ENCODE results near the gene CCDC183.
"Not testable (repeated sequence)": the region's sequence is repeated elsewhere in the genome, so short reads cannot be mapped to it uniquely, and the experiment has no call there.

CCDC183 gene

DNA sequence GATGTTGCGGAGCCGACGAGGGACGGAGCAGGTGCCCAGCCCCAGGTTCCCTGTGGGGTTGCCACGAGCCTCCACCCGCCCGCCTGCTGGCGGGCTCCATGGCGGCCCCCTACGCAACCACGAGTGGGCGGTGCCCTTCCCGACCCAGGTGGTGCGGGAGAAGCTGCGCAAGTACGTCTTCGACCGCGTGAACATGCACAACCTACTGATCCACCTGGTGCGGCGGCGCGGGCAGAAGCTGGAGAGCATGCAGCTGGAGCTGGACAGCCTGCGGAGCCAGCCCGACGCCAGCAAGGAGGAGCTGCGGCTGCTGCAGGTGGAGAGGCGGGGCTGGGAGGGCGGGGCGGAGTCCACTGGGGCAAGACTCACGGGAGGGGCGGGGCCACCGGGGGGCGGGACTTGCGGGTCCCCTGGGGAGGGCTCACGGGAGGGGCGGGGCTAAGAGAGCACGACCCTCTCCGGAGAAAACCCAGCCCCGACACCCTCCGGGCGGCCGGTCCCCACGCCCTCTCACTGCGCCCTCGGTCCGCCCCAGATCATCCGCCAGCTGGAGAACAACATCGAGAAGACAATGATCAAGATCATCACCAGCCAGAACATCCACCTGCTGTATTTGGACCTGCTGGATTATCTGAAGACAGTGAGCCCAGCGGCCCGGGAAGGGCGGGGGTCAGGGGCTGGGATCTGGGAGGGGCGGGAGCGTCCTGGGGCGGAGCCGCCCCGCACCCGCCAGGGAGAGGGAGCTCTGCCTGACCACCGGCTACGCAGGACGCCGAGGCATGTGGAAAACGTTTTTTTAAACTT is 3.9 kb downstream of the CCDC183 start:
- peak; percentile 83 to 84 (median 83) for DNase-seq (ENCODE audit: low read depth in 3 of 3)

DNA sequence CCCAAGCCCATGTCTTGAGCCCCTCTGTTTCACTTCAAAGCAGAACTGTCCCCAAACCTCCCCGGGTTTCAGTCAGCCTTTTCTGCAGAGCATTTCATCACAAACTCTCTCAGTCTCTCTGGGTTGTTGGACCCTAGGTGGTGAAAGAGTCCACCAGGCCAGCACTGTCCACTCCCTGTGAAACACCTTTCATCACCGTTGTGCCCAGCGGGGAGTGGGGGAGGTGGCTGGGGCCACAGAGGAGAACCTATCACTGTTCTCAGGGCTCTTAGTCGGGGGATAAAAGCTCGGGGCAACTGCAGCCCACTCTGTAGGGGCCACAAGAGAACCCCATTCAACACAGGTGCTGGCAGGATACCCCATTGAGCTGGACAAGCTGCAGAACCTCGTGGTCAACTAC is 6.2 kb downstream of the CCDC183 start:
- DNase-seq (ENCODE audit: low read depth in 3 of 3) = no peak

DNA sequence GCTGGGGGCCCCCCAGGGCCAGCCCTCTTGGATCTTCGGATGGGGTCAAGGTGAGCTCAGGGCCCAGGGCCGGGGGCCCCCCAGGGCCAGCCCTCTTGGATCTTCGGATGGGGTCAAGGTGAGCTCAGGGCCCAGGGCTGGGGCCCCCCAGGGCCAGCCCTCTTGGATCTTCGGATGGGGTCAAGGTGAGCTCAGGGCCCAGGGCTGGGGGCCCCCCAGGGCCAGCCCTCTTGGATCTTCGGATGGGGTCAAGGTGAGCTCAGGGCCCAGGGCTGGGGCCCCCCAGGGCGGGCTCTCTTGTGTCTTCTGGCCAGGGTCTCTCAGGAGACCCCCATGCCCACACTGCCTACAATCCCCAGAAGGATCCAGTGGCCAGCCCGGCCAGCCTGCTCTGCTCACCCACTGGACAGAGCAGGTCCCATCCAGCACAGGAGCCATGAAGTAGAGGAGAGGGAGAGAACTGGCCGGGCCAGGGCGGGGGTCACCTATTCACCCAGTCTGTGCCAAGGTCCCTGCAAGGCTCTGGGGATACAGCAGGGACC is 6.9 kb downstream of the CCDC183 start:
- not testable (repeated sequence) for DNase-seq (ENCODE audit: low read depth in 3 of 3)

DNA sequence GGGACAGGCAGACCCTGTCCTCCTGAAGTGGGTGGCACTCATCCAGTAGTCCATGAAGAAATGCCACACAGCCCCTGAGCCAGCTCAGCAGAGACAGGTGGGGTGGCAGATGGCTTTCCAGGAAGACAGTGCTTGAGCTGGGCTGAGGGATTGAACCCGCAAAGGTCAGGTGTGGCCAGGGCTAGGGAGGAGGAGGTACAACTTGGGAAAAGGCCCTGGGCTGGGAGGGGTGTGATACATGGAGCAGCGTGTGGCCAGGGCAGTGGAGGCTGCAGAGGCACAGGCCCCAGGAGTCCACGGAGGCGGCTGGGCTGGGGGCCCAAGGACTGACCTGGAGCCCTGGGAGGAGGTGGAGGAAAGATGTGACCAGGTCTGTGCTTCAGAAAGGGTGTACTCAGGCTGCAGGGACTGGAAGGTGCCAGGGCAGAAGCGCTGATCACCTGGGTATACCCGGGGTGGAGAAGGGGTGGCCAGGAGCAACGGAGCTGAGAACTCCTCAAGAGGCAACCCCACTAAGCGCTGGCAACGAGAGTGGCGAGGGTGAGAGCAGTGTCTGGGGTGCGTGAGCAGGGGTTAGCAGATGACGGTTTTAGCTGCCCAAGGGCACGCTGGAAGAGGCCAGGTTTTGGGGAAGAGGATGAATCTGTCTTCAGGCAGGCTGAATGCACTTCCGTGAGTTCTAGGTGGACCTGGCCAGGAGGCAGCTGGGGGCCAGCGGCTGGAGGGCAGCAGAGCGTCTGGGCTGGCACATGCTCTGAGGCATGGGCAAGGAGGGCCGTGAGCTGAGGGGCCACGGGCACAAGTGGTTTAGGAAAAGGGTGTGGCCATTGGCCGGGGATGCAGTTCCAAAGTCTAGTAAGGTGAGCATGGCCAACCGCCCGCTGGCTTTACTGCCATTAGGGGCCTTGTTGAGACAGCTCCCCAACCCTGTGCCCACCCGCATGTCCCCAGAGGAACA is 7.7 kb downstream of the CCDC183 start:
- no peak for DNase-seq (ENCODE audit: low read depth in 3 of 3)

DNA sequence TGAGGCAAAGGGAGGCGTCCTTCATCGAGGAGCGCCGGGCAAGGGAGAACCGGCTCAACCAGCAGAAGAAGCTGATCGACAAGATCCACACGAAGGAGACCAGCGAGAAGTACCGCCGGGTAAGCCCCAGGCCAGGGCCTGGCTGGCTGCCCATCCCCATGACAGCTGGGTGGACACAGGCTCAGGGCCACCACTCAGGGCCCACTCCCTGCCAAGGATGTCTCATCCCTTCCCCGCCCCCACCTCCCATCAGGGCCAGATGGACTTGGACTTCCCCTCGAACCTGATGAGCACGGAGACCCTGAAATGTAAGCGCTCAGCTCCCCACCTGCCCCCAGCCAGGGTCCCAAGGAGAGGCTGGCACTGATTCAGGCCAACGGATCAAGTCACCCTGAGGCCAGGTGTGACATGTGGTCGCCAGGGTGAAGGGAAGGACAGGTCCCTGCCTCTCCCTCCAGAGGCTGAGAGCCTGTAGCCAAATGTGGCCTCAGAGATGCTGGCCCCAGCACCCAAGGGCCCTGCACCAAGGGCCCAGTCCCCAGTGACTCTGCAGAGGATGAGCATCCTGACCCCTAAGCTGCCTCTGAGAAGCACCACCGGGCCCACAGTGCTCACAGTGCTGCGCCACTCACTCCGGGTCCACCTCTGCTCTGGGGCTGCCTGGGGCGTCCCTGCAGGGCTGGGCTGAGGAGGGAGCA is 8.5 kb downstream of the CCDC183 start:
- no peak for DNase-seq (ENCODE audit: low read depth in 3 of 3)

DNA sequence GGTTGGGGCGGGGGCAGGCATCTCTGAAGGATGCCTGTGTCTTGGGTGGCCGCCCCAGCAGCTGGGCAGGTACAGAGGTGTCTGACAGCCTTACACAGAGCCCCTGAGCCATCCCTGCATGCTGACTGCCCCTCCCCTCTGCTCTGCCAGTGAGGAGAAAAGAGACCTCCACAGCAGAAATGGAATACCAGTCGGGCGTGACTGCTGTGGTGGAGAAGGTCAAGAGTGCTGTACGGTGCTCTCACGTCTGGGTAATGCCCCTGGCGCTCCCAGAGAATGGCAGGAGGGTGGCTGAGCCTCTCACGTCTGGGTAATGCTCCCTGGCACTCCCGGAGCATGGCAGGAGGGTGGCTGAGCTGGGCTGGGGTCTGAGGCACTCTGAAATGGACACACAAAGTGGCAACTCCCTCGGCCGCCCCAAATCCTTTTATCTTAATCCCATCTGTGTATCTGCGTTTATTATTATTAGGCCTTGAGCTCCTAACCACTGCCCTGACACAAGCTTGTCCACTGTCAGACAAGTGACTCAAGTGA is 9.1 kb downstream of the CCDC183 start:
- DNase-seq (ENCODE audit: low read depth in 3 of 3) = no peak

DNA sequence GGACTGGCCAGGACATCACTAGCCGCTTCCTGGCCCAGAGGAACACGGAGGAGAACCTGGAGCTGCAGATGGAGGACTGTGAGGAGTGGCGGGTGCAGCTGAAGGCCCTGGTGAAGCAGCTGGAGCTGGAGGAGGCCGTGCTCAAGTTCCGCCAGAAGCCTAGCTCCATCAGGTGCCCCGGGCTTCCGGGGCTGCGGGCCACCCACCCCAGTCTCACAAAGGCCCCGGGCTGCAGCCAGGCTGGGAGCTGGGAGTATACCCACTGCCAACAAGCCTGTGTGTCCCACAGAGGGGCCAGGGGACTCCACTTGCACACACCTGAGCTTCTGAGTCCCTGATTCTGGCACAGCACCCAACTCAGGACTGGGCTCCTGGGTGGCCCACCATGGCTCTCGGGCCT is 9.9 kb downstream of the CCDC183 start:
- no peak for DNase-seq (ENCODE audit: low read depth in 3 of 3)

DNA sequence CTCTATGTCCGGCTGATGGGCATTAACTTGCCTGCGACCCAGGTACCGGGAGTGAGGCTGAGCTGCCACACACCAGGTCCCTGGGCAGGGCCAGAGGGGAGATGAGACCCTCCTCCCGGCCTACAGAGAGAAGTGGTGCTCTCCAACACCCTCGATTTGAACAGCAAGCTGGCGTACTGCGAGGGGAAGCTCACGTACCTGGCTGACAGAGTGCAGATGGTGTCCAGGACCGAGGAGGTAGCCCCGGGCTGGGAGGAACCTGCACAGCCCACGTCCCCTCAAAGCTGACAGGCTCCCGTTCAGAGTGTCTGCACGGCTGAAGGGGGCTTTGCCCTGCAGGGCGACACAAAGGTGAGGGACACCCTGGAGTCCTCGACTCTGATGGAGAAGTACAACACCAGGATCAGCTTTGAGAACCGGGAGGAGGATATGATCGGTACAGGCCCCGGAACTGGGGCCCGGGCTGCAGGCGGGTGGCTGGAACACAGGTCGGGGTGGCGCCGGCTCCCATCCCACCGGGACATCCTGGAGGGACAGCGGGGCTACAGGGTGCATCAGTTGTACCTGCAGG is 10.6 kb downstream of the CCDC183 start:
- DNase-seq (ENCODE audit: low read depth in 3 of 3) = no peak

DNA sequence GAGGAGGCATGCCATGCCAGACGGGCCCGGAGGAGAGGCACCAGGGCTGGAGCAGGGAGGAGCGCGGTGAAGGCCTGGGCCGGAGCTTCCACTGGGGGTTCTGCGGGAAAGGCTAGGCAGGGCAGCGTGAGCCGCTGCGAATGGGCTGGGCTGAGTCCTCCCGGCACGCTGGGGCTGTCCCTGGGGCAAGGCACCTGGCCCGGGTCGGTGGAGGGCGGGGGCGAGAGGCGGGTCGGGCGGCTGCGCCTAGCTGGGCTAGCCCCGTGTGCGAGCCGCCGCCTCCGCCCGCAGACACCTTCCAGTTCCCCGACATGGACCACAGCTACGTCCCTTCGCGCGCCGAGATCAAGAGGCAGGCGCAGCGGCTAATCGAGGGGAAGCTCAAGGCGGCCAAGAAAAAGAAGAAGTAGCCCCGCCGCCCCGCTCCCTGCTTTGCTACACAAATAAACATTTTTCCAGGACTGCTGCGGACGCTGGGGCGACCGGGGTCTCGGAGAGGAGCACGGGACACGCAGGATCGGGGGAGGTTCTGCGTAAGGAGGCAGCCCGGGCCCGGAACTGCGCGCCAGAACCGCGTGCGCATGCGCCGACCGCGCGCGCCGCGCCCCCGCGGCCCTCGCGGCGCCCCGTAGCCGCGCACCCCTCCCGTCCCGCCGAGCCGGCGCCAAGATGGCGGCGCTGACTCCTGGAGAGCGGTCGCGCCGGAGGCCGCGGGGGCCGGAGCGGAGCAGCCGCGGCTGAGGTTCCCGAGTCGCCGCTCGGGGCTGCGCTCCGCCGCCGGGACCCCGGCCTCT is 11.3 kb downstream of the CCDC183 start, which contains the start of gene RABL6:
Gene RABL6, plus strand, starts transcription at position 668 of the 794 bp plus-strand sequence. CDS start 249 bp downstream, outside the sequence.
- peak; percentile 66 to 77 (median 70) for DNase-seq (ENCODE audit: low read depth in 3 of 3)

DNA sequence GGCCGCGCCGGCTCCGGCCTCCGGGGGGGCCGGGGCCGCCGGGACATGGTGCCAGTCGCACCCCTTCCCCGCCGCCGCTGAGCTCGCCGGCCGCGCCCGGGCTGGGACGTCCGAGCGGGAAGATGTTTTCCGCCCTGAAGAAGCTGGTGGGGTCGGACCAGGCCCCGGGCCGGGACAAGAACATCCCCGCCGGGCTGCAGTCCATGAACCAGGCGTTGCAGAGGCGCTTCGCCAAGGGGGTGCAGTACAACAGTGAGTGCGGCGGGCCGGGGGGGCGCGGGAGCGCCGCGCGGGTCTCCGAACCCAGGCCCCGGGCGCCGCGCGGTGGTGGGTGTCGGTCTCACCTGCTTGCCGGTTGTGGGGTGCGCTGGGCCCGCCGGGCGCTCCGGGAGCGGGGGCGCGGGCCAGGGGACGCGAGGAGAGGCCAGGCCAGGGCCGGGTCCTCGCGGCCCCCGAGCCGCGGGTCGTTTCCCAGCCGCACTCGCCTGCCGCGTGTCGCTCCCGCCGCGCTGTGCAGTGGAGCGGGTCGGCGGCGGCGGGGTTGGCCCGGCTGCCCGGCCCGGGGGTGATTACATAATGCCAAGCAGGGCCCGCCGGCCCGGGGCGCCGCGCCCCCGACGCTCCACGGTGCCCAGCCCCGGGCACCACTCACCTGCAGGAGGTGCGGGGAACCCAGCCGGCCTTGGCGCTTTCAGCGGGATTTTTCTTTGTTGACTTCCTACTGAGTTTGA is 12.1 kb downstream of the CCDC183 start:
- DNase-seq (ENCODE audit: low read depth in 3 of 3) = peak in 2 of 3 experiments; percentile 28 to 42

DNA sequence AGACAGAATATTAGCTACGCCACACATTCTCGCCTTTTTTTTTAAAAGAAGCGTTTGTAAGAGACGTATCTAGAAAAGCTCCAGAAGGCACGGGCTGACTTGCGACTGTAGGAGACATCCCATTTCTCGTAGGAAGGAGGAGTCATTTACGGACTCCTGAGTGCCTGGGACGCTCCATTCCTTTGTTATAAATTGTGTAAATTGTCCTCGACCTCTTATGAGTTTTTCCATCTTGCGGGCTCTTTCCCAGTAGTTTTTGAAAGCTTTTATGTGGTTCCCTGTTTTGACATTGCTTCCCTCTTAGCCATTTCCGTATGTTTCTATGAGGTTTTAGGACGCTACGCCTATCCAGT is 12.6 kb downstream of the CCDC183 start:
- no peak for DNase-seq (ENCODE audit: low read depth in 3 of 3)

DNA sequence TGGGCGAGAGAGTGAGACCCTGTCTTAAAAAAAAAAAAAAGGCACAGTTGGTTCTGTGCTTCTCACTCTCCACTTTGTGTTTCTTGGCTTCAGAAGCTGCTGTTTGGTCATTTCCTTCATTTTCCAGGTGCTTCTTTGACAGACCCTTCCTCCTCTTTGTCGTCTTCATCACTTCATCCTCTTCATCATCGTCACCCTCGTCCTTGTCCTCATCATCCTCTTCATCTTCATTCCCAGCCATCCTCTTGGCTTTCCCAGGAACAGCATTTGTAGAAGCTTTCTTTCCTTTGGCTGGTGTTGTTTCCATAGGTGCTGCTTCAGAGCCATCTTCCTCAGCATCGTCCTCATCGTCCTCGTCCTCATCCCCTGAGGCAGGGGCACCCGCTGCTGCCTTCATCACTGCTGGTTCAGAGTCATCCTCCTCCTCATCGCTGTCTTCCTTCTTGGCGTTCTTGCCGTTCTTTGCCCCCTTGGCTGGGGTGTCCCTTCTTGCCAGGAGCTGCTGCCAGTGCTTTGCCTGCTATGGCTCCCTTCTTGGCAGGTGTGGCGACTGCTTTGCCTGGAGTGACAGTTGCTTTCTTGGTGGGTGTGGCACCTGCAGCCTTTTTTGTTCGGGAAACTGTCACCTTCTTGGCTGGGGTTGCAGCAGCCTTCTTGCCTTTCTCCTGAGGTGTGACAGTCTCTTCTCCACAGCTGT is 18.7 kb downstream of the CCDC183 start:
- no peak for DNase-seq (ENCODE audit: low read depth in 3 of 3)

DNA sequence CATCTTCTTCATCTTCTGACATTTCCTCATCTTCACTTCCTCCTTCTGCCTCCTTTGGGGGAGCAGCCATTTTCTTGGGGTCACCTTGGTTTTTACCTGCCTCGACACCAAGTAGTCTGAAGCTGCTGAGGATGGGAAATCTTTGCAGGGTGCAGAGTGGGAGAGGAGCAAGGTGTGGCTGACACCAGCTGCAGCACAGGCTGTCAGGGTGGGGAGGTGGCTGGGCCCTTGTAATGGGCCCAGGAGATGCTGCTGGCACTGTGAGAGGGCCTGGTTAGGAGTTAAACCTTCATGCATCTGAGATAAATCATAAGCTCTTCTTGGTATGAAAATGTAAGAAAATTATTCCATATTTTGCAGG is 19.3 kb downstream of the CCDC183 start:
- DNase-seq (ENCODE audit: low read depth in 3 of 3) = no peak

DNA sequence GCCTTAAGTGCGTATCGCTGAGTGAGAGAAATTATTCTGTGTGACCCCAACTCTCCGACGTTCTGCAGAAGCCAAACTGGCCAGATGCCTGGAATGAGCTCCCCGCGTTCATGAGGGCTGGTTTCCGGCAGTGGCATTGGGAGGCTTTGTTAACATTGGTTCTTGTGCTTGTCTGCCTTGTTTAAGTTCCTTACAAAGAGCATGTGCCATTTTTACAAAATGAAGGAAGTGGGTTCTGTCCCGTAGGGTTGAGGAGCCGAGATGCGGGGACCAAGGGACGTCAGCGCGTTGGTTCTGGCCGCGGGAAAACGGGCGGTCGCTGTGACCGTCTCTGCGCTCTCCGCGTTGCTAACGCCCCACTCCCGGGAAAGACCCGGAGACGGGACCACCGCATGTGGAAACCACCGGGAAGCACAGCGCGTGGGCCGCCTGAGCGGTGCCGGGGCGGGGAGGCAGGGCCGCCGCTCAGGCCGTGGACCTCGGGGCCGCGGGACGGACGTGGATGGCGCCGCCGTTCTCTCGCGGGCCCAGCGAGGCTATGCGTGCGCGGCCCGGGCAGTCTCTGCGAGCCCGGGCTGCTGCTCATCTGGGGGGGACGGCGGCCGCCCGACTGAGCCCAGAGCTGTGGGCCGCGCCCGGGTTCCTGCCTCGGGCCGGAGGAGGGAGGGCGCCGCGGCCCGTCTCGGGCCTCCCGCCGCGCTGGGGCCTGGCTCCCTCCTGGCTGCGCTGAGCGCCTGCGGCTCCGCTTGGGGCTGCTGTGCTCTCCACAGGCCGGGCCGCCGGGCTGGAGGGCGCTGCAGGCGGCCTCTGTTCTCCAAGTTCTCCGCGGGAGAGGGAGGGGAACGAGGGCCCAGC is 25.1 kb downstream of the CCDC183 start:
- DNase-seq (ENCODE audit: low read depth in 3 of 3) = no peak

DNA sequence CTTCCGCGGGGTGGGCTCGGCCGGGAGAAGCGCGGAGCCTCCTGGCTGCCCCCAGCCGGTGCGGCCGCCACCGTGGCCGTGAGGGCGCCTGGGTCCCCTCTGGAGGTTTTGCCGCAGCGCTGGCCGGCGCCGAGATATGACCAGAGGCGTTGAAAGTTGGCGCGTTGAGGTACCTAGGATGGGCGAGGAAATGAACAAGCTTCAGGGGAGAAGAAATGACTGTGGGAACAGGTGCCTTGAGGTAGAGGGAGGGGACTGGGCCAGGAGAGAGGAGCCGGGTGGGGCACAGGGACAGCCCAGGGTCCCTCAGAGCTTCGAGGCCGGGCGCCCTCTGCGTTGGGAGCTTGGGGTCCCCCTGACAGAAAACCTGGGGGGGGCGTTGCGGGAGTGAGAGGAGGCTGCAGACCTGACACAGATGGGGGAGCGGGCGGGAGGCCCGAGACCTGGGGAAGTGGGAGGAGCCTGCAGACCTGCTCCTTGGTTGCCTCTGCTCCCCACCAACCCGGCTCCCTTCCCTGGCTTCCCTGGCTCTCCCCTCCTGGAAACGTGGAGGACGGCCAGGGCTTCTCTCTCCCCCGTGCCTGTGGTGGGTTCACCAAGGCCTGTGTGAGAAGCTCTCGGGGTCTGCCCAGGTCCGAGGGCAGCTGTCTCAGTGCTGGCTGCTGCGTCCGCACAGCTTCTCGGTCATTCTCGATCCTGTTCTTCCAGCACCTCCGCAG is 25.8 kb downstream of the CCDC183 start:
- no peak for DNase-seq (ENCODE audit: low read depth in 3 of 3)

DNA sequence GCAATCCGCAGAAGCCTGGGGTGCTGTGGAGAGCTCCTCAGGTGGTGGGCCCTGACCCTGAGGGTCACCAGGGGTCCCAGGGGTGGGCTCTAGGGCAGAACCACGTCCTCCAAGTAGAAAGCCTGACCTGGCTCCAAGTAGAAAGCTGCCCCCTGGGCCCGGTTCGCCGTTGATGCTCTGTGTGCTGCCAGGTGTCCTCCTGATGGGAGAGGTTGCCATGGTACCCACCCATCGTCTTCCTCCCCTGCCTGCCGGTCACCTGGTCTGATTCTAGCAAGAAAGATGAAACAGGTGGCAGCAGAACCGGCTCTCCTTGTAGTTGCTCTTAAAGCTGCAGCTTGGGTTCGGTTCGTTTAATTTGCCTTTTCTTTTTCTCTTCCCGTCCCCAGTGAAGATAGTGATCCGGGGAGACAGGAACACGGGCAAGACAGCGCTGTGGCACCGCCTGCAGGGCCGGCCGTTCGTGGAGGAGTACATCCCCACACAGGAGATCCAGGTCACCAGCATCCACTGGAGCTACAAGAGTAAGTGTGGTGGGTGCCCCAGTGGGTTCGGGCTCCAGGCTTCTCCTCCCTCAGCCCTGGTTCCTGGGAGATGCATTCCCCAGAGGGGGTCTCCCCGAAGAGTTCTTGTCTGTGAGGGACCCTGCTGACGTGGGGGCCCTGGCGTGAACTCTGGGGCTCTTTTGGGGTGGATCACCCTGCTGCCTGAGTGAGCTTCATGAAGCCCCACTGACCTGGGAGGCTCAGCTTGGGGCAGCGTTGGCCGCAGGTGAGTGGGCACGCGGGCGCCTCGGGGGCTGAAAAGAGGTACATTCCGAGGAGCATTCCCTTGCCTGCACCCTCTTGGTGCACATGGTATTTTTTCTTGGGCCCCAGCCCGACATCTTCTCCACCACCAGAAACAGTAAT is 27.3 kb downstream of the CCDC183 start:
- DNase-seq (ENCODE audit: low read depth in 3 of 3) = no peak
